CD4-positive, alpha-beta T cell treated with Interleukin-6 at 100 ng/mL for 8 hours (primary cell): ENCODE measurements around the gene ZNF474.
"Not testable (repeated sequence)": the region's sequence is repeated elsewhere in the genome, so short reads cannot be mapped to it uniquely, and the experiment has no call there.

ENCODE experiments used
- DNase-seq: peaks from one replicate; pipeline ENCODE4 v3.0.0-alpha.2; 2020; ENCODE audit warnings: mixed read lengths, low spot score

ZNF474 gene

DNA sequence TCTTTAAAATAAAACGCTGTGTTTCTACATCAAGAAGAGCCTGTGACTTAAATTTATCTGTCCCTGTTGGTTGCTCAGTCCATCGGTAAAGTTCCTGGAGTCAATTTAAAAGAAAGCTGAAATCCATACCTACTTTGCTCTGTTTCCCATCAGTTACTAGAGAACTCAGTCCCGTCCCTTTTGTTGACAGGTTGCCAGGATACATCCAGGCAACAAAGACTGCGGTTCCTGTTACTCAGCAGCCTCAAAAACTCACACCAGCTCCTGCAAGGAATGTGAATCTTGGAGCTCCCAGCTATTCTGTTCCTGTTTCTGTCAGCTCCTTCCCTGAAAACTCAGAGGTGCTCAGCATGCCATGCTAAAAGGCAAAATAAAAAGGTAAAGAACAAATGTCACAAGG lies at the start of gene ZNF474:
Gene ZNF474 (plus strand): TSS at position 241 of the 400 bp plus-strand sequence. CDS start 22,445 bp downstream, outside the sequence.
- no peak for DNase-seq

DNA sequence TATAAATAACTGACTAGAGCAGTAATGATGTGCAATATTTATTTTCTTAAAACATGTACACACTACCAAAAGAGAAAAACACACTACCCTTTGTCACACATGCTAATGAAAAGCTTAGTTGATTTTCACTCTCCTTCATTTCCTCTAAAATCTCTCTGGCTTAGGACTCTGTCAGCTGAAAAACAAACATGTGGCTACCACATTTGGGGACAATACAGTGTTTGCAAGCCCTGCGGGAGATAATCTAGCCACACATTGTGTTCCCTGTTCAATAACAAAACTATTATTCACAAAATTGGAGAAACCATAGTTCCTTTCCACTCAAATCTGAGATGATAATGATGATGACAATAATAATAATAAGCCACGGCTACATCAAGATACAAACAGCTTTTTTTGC lies 47.8 kb upstream of the ZNF474 start:
- no peak for DNase-seq

DNA sequence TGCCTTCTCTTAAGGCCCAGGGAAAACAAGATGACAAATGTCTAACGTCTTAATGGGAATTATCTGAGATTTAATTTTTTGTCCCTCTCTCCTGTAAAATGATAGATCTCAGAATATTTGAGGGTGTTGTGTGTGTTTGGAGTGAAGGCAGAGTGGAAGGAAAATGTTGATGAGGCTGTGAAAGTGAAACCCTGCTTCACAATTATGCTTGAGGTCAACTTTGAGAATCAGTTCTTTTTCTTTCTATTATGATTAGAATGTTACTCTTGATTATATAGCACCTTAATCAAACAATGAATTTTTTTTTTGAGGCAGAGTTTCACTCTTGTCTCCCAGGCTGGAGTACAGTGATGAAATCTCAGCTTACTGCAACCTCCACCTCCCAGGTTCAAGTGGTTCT lies 45.8 kb upstream of the ZNF474 start:
- DNase-seq = no peak

DNA sequence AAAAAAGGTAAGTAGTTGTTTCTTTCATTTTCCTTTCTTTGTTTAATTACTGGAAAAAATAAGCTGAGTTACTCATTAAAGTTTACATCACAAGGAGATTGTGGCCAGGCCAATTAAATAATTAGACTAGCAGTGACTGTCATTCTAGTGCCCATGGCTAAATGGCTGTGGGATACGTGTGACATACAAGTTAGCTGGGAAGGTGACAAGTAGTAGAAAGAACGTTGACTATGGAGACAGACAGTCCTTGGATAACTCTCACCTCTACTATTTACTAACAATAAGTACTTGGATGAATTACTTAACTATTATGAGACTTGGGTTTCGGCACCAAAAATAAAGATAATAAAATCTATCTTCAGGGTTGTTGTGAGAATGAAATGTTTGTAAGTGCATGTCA lies 44.3 kb upstream of the ZNF474 start:
- DNase-seq = no peak

DNA sequence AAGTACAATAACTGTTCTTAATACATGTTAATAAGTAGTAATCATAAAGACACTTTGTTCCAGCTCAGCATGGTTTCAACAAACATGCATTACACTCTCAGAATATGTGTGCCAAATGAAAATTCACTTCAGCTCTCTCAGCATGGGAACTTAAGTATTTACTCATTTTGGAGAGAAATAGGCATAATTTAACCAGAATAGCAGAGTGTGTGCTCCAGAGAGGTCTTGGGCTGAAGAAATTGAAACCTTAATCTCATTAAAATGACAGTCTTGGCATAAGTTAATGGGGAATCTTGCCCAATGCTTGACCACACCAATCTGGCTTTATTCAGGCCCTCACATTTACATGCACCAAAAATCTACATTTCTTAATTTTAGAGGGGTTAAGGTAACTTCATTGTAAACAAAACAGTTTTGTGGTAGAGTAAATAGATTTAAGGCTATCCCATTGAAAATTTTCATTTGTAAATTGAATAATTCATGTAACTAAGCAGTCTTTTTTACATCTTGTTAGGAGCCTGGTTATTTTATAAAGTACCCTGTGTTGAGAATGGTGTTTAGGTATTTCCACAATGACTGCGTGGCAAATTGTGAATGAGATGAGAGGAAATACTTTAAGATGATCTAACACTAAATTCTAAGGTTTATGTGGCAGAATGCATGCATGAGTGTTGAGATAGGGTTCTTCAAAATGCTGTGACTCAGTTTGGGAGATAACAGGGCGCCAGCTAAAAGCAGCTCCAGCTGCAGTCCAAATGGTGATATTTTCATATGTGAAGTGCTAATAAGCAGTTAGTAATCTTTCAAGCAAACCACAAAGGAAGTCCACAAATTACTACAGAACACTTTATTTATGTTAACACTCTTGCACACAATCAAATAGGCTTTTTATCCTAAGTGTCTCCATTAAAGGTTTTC lies 40.0 kb upstream of the ZNF474 start:
- DNase-seq = no peak

DNA sequence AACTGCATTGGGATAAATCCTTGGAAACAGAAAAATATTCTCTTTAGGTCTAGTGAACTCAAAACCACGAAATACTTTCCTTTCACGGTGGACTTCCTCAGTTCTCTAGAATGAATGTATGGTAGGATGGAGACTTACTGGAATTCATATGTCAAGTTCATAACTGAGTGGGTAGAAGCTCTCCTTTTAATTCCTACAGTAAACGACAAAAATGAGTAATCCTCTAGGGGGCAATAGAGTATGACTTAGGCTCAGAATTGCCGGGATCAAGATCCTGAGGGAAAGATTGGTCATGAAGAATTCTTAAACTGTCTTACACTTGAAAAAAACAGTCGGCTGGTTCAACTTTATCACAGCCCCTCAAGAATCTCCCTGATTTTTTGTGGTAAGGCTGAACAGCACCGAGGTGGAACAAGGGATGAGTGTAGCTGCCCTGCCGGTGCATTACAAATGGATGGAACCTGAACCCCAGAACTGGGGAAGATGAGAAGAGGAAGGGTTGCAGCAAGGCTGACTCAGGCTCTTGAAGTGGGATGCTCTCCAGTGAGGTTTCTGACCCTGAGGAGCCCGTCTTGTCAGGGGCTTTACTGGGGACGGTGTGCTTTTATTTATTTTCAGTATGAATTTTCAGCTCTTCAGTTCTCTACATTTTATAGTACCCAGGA lies 37.3 kb upstream of the ZNF474 start:
- DNase-seq = no peak

DNA sequence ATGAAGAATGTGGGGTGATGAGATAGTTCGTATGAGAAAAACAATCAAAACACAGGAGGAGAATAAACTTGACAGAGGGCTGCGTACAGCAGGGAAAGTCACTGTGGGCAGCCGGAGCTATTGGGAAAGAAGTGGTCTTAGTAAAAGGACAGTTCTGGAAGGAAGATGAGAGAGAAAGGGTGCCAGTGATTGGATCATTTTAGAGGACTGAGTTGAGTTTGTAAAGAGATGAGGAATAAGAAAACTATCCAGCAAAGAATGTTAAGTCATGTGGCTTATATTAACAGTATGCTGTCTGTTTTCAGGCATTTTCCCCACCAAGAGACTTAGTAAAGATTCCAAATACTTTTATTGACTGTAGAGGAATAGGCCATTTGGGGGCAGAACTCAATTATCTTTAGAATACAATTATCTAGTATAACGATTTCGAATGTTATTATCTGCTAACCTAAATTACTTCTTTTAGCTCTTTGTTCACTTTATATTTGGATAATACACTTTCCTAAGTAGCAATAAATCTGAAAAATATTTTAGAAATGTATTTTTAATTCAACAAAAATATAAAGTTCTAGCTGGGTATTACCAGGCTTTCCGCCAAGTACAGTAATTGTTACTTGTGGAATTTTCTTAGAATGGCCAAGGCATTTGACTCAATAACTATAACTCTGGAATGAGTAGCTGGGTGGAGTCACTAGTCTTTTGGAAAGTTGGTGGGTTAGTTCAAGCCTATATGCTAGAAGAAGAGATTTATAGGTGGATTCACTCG lies 35.7 kb upstream of the ZNF474 start:
- no peak for DNase-seq

DNA sequence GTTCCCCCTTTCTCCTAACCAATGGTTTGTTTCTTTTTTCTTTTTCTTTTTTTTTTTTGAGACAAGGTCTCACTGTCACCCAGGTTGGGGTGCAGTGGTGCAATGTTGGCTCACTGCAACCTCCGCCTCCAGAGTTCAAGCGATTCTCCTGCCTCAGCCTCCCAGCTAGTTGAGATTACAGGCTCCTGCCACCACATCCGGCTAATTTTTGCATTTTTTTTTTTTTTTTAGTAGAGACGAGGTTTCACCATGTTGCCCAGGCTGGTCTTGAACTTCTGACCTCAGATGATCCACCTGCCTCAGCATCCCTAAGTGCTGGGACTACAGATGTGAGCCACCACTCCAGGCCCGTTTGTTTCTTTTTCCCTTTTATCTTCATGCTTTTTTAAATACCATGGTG lies 35.1 kb upstream of the ZNF474 start:
- DNase-seq = not testable (repeated sequence)

DNA sequence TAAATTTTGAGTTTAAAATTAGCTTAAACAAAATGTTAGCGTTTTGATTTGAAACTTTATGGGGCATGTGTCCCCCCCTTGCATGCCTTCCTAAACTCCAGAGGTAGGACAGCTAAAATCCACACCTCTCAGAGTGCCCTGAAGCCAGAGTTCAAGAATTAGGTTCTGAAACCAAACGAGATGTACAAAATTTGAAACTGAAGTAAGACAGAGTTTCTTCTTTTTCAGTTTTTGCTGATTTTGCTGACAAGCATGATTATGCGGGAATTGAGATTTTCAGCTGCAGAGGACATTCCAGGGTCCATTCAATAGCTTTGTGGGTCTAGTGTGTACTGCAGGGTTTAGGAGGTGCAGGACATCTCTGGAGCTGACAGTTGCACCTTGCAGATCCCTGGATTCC lies 34.2 kb upstream of the ZNF474 start:
- no peak for DNase-seq

DNA sequence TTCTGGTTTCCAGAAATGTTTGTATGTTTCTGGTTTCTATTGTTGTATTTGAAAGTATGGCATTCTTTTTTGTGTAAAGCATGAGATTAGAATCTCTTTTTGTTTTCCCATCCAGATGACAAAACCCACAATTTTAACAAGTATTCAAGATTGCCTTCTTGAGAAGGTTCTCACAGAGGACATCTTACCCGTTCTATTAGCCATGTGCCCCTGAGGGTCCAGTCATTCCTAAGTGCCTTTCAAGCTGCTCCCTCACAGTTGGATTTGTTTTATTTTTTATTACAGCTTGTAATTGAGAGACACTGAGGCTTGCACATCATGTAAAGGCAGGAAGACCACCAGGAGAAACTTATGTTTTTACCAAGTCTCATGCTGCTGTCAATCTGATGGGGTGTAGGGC lies 32.0 kb upstream of the ZNF474 start:
- no peak for DNase-seq

DNA sequence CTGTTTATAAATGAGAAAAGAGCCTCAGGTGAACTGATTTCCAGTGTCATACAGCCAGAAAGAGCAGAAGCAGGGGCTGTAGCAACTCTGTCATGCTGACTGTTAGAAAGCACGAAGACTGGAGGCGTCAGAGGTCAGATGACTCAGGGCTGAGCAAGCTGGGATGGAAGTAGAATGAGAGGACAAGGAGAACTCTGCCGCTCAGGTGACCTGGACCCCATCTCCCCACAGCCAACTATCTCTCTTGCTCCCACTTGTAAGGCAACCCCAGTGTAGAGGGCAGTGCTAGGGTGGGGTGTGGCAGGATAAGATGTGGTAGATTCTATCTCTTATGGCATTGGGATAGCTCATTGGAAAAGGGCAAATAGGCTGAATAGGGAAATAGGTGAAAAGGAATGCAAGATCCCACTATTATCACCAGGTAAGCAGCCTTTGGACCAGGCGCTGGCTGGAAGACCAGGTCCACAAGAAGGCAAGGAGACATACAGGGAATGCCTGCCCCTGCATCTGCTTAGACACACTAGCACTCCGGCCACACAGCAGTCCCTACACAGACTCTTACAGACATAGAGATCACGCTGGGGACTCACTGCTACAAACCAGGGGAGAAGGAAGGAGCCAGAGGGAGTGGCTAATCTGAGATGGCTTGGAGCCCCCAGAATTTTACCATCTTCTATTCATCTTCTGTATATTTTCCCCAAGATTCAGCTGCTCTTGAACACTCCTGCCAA lies 30.1 kb upstream of the ZNF474 start:
- no peak for DNase-seq

DNA sequence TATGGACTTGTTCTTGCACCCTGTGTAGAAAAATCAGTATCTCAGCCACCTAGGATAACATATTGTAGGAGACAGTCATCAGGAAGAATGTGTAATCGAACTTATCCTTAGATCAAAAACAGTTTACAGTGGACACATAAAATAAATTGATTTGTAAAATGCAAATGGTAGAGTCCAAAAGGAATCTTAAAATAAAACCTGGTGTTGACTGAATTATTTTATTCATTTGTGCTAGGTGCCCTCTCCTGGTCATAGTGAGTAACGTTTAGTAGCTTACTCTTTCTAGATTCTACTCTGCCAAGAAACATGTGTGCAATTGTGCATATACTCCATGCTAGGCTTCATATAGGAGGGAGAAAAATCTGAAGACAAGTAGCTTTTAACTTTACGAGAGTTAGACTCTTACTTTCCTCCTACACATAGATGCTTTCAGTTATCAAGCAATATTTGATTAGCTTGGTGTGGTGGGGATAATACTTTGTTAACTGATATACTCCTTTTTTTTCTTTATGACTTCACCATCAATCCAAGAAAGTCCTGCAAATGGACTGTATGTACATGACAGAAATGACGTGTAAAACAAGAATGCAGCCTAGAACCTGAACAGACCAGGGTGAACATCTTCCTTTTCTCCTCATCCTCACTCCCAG lies 27.6 kb upstream of the ZNF474 start:
- no peak for DNase-seq

DNA sequence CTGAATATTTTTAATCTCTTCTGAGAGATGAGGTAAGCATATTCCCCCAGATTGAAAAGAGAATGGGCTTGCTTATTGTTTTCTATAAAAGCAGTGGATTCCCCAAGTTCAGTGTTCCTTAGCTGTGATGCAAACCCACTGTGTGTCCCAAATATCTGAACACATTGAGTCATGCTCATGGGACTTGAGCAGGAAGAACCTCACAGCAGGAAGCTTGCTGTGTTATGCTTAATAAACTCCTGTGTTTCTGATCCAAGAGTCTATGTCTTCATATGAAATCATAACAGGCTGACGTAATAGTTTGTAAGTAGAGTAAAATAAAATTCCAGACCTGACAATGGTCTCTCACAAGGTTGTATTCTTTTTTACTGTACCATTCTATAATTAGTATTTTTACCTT lies 26.5 kb upstream of the ZNF474 start:
- DNase-seq = no peak

DNA sequence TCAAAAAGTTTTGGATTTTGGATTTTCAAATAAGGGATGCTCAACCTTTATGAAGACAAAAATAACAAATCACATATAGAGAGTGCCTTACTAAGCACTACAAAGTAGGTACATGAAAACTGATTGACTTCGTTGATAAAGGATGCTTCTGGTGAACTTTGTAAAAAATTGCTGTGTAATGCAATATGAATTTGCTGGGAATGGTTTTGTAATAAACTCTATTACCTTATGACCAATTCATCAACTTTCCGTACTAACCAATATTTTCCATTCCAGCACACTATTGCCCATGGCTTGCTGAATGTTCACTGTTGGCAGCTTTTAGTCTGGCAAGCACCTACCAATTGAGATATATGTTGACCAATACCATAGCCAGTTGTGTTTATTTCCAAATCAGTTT lies 23.4 kb upstream of the ZNF474 start:
- DNase-seq = no peak

DNA sequence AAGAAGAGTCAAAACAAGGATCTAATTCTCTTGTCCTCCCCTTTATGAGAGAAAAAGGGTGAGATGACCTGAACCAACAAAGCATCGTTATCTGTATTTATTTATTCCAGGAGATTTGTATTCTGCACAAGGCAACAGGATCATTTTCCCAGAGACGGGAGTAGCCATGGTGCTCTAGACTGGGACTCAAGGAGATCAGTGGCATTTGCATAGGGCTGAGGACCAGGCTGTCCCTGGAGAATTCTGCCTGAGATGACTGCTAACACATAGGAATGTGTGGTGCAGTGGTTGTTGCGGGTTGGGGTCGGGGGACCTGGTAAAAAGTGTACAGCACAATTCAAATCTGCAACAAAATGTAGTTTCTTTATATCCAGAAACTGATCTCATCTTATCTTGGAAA lies 22.3 kb upstream of the ZNF474 start:
- no peak for DNase-seq

DNA sequence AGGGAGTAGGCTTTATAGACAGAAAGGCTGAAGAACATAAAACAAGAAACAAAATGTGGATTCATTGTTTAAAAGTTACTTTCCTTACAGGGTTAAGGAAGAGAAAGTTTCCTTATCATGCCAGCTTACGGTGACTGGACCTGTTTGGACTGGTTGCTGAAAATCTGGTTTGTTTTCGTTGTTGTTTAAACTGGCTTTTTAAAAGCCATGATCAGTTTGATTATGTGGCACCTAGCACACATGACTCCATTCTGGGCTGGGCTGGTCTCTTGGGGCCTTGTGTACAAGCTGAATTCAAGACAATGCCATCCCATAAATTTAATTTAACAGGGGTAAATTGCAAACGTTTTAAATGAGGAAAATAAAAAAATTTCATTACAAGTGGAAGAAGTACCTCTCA lies 18.4 kb upstream of the ZNF474 start:
- DNase-seq = no peak

DNA sequence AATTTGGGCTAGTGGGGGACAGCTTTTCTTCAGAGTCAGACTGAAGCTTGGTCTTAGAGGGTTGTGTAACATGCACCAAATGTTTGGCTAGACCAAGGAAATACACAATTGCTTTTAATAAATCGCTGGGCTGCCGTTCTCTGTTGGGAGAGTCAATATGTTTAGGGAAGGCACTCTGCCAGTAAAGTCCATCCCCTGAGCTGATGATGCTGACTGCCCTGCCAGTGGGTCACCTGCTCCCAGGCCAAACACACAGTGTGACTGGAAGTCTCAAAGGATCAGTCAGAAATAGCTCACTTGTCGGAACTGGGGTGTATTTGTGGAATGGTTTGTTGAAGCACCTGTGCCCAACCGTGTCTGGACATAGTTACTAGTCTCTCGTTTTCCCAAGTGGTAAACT lies 17.9 kb upstream of the ZNF474 start:
- no peak for DNase-seq

DNA sequence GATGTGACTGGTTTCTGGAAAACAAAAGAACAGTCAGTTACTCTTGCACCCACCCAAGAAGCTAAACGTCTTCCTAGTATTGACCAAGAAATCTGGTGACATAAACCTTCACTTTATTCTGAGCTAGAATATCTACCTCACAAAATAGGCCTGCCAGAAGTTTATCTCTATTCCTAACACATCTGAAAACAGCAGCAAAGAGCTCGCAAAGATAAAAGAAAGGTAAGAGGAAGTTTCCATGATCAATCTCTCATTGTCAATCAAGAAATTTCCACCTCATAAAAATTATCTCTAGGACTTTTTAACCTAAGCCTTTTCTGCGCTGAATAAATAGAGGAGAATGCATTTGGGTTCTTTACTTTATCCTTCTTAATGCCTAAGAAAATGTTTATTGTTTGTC lies 17.3 kb upstream of the ZNF474 start:
- DNase-seq = no peak

DNA sequence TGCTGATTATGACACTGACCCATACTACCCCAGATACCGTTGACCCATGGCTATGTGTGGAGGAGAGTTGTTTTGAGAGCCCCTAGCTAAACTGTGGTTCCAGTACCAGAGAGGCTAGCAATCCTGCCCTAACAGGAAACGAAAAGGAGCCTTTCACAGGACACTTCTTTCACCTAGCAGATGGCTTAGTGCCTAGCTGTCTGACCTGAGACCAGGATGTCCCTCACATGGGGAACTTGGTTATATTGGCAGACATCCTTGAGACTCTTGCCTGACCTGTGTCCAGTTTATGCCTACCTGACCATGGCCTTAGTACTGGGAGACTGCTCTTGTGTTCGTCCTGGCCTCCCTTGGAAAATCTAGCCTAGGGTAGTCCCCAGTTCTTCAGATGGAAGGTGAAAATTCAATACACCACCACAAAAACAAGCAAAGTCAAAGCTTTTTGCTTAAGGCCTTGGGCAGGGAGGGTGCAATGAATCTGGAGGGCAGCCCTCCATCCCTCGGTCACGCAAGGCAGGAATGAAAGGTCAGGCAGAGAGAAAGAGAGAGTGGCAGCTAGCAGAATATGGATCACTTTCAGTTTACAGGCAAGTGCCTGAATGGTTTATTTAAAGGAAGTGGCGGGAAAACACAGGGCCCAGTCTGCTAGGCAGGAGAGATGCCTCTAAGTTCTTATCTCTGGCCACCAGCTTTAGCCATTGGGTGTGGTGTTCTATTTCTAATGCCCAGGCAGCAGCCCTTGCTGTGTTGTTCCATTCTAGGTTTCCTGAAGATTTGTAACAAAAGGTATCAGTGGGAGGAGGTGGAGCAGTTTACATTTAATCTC lies 16.4 kb upstream of the ZNF474 start:
- DNase-seq = no peak

DNA sequence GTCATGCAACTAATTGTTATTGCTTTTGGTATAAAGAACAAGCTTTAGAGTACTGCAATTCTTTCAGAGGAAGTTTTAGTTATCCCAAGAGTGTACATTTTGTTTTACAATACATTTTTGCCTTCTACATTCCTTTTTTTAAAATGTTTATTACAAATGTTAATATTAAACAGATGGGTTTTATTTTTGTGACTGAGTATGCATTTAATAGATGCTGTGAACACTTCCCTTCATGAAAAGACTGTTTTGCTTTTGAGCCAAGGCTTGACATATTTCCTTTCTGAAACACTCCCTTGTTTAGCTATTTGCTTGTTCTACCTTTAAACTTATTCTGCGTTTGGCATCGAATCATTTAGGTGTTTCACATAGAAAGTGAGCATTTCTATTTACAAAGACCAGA lies 14.8 kb upstream of the ZNF474 start:
- no peak for DNase-seq
